Suprapubic skin (tissue), 4 donors: ENCODE measurements around the gene MARK4.

Experiments
- EP300 ChIP-seq: sonication (generic); formaldehyde crosslinking; IDR thresholded peaks from one replicate; pipeline ENCODE4 v1.6.1; 2017; ENCODE audit warnings: antibody characterized with exemption
- POLR2A ChIP-seq, 2 donors: fragments of 450-650 bp; IDR thresholded peaks; one replicate each; pipeline ENCODE4 v1.6.1; 2017; ENCODE audit warnings: antibody characterized with exemption in 2 of 2, mild to moderate bottlenecking in 2 of 2, moderate library complexity in 2 of 2
- POLR2AphosphoS5 ChIP-seq, 3 donors: sonication (generic); formaldehyde crosslinking; IDR thresholded peaks; one replicate each; pipeline ENCODE4 v1.6.1; 2017; ENCODE audit warnings: antibody characterized with exemption in 3 of 3
- TF ChIP-seq, protein P1 (sequence below), 2 donors: fragments of 200-600 bp in 1 of 2; fragments of 450-650 bp in 1 of 2; sonication (generic) in 1 of 2; IDR thresholded peaks; one replicate each; pipeline ENCODE4 v1.5.1; 2016 to 2019; ENCODE audit warnings: antibody characterized with exemption in 2 of 2, mild to moderate bottlenecking in 1 of 2, moderate library complexity in 1 of 2

DNA sequence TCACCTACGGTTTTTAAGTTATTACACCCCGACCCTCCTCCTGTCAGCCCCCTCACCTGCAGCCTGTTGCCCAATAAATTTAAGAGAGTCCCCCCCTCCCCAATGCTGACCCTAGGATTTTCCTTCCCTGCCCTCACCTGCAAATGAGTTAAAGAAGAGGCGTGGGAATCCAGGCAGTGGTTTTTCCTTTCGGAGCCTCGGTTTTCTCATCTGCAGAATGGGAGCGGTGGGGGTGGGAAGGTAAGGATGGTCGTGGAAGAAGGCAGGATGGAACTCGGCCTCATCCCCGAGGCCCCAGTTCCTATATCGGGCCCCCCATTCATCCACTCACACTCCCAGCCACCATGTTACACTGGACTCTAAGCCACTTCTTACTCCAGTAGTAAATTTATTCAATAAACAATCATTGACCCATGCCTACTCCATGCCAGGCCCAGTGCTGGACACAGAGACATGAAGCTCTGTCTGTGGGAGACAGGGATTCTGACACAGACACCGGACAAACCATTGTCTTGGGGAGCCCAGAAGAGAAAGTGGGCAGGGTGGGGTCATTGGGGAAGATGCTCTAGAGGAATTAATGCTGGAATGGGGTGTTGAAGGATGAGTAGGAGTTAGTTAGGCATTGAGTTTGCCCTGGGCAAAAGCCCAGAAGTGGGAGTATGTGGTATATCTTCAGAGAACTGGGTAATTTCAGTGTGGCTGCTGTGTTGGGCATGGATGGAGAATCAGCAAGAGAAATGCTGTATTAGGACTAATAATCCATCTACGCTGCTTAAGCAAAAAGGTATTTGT, 52.4 kb downstream of the MARK4 start:
- TF ChIP-seq, protein P1, sequence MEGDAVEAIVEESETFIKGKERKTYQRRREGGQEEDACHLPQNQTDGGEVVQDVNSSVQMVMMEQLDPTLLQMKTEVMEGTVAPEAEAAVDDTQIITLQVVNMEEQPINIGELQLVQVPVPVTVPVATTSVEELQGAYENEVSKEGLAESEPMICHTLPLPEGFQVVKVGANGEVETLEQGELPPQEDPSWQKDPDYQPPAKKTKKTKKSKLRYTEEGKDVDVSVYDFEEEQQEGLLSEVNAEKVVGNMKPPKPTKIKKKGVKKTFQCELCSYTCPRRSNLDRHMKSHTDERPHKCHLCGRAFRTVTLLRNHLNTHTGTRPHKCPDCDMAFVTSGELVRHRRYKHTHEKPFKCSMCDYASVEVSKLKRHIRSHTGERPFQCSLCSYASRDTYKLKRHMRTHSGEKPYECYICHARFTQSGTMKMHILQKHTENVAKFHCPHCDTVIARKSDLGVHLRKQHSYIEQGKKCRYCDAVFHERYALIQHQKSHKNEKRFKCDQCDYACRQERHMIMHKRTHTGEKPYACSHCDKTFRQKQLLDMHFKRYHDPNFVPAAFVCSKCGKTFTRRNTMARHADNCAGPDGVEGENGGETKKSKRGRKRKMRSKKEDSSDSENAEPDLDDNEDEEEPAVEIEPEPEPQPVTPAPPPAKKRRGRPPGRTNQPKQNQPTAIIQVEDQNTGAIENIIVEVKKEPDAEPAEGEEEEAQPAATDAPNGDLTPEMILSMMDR (IDR thresholded peaks at IDR 0.05), result no peak
- TF ChIP-seq POLR2A (IDR thresholded peaks at IDR 0.05), result no peak
- no peak for TF ChIP-seq EP300
- no peak for TF ChIP-seq POLR2AphosphoS5 (IDR thresholded peaks at IDR 0.05)
